MM.1S (cell line): ENCODE measurements around the gene OR5V1.

Experiments
- EZH2phosphoT487 ChIP-seq: fragments of 300-600 bp; sonication (generic); IDR thresholded peaks from 2 replicates; pipeline ENCODE4 v1.6.1; 2018; ENCODE audit warnings: antibody characterized with exemption, low read length
- TF ChIP-seq, protein P1 (sequence below): fragments of 300-600 bp; sonication (generic); IDR thresholded peaks from 2 replicates; pipeline ENCODE4 v1.5.1; 2016; ENCODE audit warnings: antibody characterized with exemption, low read length, mixed read lengths

DNA sequence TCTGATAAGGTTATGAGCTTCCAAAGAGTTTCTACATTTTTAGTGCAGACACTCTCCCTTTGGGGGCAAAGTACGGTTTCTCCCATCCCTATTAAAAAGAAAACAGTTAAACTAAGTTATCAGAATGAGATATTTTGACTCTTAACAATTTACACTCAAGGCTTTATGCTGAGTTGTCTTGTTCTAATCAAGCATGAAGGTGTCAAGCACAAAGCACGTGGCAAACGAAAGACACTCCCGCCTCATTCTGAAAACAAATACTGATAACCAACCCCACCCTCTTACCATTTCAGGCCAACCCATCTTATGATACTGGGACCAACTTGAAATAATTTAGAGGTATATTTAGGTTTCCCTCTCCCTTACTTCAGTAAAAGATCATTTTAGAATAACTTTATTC lies 42.9 kb downstream of the OR5V1 start:
- TF ChIP-seq EZH2phosphoT487: no peak
- TF ChIP-seq, protein P1, sequence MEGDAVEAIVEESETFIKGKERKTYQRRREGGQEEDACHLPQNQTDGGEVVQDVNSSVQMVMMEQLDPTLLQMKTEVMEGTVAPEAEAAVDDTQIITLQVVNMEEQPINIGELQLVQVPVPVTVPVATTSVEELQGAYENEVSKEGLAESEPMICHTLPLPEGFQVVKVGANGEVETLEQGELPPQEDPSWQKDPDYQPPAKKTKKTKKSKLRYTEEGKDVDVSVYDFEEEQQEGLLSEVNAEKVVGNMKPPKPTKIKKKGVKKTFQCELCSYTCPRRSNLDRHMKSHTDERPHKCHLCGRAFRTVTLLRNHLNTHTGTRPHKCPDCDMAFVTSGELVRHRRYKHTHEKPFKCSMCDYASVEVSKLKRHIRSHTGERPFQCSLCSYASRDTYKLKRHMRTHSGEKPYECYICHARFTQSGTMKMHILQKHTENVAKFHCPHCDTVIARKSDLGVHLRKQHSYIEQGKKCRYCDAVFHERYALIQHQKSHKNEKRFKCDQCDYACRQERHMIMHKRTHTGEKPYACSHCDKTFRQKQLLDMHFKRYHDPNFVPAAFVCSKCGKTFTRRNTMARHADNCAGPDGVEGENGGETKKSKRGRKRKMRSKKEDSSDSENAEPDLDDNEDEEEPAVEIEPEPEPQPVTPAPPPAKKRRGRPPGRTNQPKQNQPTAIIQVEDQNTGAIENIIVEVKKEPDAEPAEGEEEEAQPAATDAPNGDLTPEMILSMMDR: no peak
